M059J (cell line): ENCODE measurements around the gene MYOF. TPM values are rescaled to one million over a fixed set of nuclear protein-coding genes. Genes with fewer than 3 reads are reported as not detected.
"Not testable (repeated sequence)": the region's sequence is repeated elsewhere in the genome, so short reads cannot be mapped to it uniquely, and the experiment has no call there.

Experiments used
- DNase-seq: peaks from one replicate; pipeline ENCODE4 v3.0.0-alpha.2; 2012; ENCODE audit warnings: low read depth
- total RNA-seq: library from RNA; depleted of rRNA; stranded (reverse); fragments of >200 nt; shearing (Covaris generic); gene quantifications from 2 replicates; pipeline ENCODE4 v1.2.3, GENCODE V29; 2014

Gene MYOF
- total RNA-seq, 1 experiment from 2014 or later: 128 TPM

GRCh38 chr10:93458821-93459257, 23.3 kb downstream of the MYOF start:
- DNase-seq: peak; percentile 100

DNA sequence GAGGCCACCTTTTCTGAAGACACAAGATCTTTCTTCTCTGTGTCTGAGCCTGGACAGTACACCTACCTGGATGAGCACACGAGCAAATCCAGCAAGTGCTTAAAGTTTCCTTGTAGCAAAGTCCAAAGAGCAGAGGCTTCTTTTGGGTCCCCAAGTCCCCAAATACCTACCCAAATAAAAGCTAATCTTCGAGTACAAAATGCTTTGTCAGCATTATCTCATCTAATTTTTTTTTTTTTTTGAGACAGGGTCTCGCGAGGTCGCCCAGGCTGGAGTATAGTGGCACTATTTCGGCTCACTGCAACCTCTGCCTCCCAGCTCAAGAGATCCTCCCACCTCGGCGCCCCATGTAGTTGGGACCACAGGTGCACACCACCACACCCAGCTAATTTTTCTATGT, 24.6 kb downstream of the MYOF start:
- DNase-seq: no peak

- no peak for DNase-seq
These were observed 25.7 kb downstream of the MYOF start for GRCh38 chr10:93456480-93456879.

GRCh38 chr10:93454736-93455135, 27.4 kb downstream of the MYOF start:
- DNase-seq: no peak

- DNase-seq: no peak
These were observed 28.0 kb downstream of the MYOF start for GRCh38 chr10:93454146-93454545.

- no peak for DNase-seq
These were observed 30.0 kb downstream of the MYOF start for GRCh38 chr10:93452143-93452542.

- DNase-seq: no peak
These were observed 30.7 kb downstream of the MYOF start for GRCh38 chr10:93451244-93451947.

DNA sequence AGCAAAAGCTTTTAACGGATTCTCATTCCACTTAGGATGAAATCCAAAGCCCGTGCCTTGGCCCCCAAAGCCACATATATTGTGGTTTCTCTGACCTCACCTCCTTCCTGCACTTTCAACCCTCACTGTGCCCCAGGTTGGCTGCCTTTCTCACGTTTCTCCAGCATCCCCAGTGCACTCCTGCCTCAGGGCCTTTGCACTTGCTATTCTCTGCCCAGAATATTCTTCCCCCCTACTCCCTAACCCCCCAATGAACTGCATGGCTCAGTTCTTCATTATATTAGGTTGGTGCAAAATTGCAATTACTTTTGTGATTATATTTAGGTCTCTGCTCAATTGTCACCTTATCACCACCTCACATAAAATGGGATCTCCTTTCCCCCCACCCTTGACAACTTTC, 34.2 kb downstream of the MYOF start:
- DNase-seq: no peak

DNA sequence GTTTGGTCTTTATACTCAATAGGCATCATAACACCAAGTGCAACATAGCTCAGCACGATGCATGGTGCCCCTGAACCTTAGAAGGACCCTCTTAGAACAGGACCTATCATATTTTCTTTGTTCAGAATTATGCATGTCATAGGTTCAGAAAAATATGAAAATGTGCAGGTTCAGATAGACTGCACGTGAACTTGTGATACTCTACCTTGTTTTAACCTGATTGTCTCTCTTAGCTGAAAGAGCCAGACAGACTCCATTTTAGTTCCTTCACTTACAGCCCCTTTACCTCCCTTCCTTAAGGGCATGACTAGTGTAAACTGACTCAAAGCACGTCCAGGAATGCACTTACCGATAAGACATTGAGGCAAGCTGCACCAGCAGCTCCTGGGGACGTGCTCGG, 35.1 kb downstream of the MYOF start:
- DNase-seq: no peak

DNA sequence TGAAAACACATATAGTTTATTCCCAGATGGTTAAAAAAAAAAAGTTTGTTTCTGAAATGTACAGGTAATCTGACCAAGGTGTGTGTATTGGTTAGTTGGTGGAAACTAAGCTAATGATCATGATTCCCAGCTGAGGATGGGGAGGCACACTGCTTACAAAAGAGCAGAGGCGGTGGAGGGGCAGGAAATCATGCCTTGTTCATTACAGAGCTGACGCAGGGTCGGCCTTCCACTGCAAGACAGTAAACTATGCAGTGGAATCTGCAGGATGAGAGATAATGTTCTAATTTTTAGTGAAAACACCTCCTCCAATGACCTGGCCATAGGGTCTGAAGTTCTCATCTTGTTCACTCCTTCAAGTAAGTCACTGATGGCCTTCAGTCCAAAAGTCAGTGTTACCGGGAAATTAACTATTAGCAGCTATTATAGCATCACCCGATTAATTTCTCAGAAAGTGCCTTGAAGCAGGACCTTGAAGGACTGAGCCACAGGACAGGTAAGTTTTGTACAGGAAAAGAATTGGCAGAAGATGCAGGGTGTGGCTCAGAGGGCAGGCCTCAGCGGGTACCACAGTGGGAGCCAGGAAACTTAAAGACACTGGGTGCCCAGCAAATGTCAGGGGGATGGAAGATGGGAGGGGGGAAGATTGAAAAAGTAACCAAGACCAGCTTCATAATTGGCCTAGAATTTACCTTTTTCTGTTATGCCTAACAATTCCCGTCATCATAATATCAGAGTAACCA, 36.0 kb downstream of the MYOF start:
- DNase-seq: no peak

GRCh38 chr10:93445097-93445960, 36.8 kb downstream of the MYOF start:
- peak; percentile 100 for DNase-seq

DNA sequence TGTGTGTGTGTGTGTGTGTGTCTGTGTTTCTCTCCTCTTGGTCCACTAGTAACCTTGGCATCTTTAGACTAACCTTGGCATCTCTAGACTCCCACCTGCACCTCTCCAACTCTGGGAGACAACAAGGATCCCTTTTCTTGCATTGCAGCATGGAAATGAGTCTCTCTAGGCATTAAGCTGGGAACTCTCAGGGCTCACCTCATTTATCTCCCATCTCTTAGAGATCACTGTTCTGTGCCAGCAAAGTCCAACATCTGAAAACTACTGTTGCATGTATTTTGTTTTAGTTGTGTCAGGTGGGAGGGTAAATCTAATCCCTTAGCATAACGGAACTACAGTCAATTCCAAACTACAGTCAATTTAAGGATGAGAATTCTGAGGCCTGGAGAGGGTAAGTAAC, 38.7 kb downstream of the MYOF start:
- DNase-seq: no peak

GRCh38 chr10:93442721-93443120, 39.4 kb downstream of the MYOF start:
- not testable (repeated sequence) for DNase-seq

DNA sequence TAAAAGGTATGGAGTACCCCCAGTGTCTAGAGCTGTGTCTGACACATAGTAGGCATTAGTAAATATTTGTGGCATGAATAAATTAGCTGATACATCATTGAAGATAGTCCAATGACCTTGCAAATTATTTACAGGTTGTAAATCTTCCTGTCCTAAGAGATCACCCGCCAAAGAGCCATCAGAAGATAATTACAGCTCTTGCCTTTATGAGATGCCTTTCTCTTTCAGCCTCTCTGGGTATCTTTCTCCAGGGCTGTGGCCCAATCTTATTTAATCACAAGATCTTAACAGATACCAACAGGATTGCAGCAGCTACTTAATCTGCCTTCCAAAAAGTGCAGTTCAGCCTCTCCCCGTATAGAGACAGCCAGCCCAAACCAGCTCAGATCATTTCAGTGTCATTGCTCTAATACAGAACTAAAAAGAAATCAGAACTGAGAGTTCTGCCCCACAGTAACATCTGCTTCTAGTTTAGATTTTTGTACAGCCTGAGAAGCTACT, 41.5 kb downstream of the MYOF start:
- peak; percentile 62 for DNase-seq

- DNase-seq: peak; percentile 35
These were observed 43.4 kb downstream of the MYOF start for GRCh38 chr10:93438613-93439253.

GRCh38 chr10:93437946-93438612, 44.1 kb downstream of the MYOF start:
- DNase-seq: peak; percentile 64

GRCh38 chr10:93437086-93437945, 44.8 kb downstream of the MYOF start:
- peak; percentile 99 for DNase-seq

GRCh38 chr10:93436591-93437085, 45.5 kb downstream of the MYOF start:
- peak; percentile 99 for DNase-seq

- peak; percentile 92 for DNase-seq
These were observed 46.3 kb downstream of the MYOF start for GRCh38 chr10:93435621-93436397.
